HepG2 (cell line): Measurements from ENCODE around the gene BET1L. TPM values are rescaled to one million over a fixed set of nuclear protein-coding genes. Genes with fewer than 3 reads are reported as not detected.

Source experiments
- CBFB ChIP-seq: sonication (generic); formaldehyde crosslinking; IDR thresholded peaks from 2 replicates; pipeline ENCODE4 v1.4.0; 2020; ENCODE audit warnings: missing genetic modification reagents
- DR1 ChIP-seq: sonication (generic); formaldehyde crosslinking; IDR thresholded peaks from 2 replicates; pipeline ENCODE4 v1.8.0; 2021; ENCODE audit warnings: mild to moderate bottlenecking, missing genetic modification reagents, inconsistent platforms
- HDAC1 ChIP-seq: sonication (generic); formaldehyde crosslinking; IDR thresholded peaks from 2 replicates; pipeline ENCODE4 v1.5.1; 2020; ENCODE audit warnings: mild to moderate bottlenecking, missing genetic modification reagents
- KLF15 ChIP-seq: sonication (generic); formaldehyde crosslinking; IDR thresholded peaks from 2 replicates; pipeline ENCODE4 v1.8.1; 2023; ENCODE audit warnings: borderline replicate concordance, mild to moderate bottlenecking, inconsistent platforms, missing genetic modification reagents, mixed read lengths
- NAIF1 ChIP-seq: sonication (generic); formaldehyde crosslinking; IDR thresholded peaks from 2 replicates; pipeline ENCODE4 v1.5.0; 2020; ENCODE audit warnings: mild to moderate bottlenecking, missing genetic modification reagents, borderline replicate concordance
- NONO ChIP-seq, 2 experiments: fragments of 450-650 bp in 1 of 2; sonication (generic) in 1 of 2; formaldehyde crosslinking in 1 of 2; IDR thresholded peaks in 1 of 2; conservative IDR thresholded peaks in 1 of 2; 2 replicates each; pipeline versions ENCODE4 v1.6.1 to v1.8.0; 2017 to 2022; ENCODE audit warnings: mild to moderate bottlenecking in 1 of 2, missing genetic modification reagents in 1 of 2, moderate library complexity in 1 of 2
- RARA ChIP-seq: IDR thresholded peaks from 2 replicates; pipeline ENCODE4 v1.6.1; 2016; ENCODE audit warnings: missing genetic modification reagents, missing compliant biosample characterization
- SOX13 ChIP-seq, 3 experiments: fragments of 450-650 bp in 1 of 3; sonication (generic) in 1 of 3; formaldehyde crosslinking in 1 of 3; IDR thresholded peaks in 2 of 3; conservative IDR thresholded peaks in 1 of 3; 2 replicates each; pipeline versions ENCODE4 v1.5.0 to v1.6.1; 2016 to 2020; ENCODE audit warnings: antibody characterized with exemption in 1 of 3, mild to moderate bottlenecking in 1 of 3, missing compliant biosample characterization in 1 of 3, missing genetic modification reagents in 1 of 3, moderate library complexity in 1 of 3
- SRSF1 ChIP-seq: fragments of 200-400 bp; formaldehyde crosslinking; optimal IDR thresholded peaks from 2 replicates; pipeline ENCODE3; 2017; ENCODE audit warnings: mild to moderate bottlenecking, low read depth, low read length, moderate library complexity
- ZKSCAN5 ChIP-seq: sonication (generic); formaldehyde crosslinking; IDR thresholded peaks from 2 replicates; pipeline ENCODE4 v1.5.1; 2020; ENCODE audit warnings: mild to moderate bottlenecking, missing genetic modification reagents
- ZNF30 ChIP-seq: sonication (generic); formaldehyde crosslinking; IDR thresholded peaks from 2 replicates; pipeline ENCODE4 v1.5.0; 2020; ENCODE audit warnings: mild to moderate bottlenecking, missing genetic modification reagents
- ZNF331 ChIP-seq: sonication (generic); formaldehyde crosslinking; IDR thresholded peaks from 2 replicates; pipeline ENCODE4 v1.4.0; 2020; ENCODE audit warnings: missing genetic modification reagents
- ZNF33B ChIP-seq: sonication (generic); formaldehyde crosslinking; IDR thresholded peaks from 2 replicates; pipeline ENCODE4 v1.5.1; 2020; ENCODE audit warnings: mild to moderate bottlenecking, missing genetic modification reagents
- ZNF614 ChIP-seq: IDR thresholded peaks from 2 replicates; pipeline ENCODE4 v1.6.1; 2018; ENCODE audit warnings: missing biosample characterization, missing genetic modification reagents, inconsistent platforms, borderline replicate concordance
- ZSCAN21 ChIP-seq: sonication (generic); formaldehyde crosslinking; IDR thresholded peaks from 2 replicates; pipeline ENCODE4 v1.8.0; 2022; ENCODE audit warnings: mild to moderate bottlenecking, missing genetic modification reagents, moderate library complexity, borderline replicate concordance
- ZSCAN22 ChIP-seq: sonication (generic); formaldehyde crosslinking; IDR thresholded peaks from 2 replicates; pipeline ENCODE4 v1.4.0; 2020; ENCODE audit warnings: mild to moderate bottlenecking, missing genetic modification reagents
- polyA plus RNA-seq, 8 experiments: library from polyadenylated mRNA; depleted of rRNA in 3 of 8; stranded (reverse) in 7 of 8; unstranded in 1 of 8; fragments of >200 nt; fragmentation: Illumina TruSeq in 4 of 8; extraction: Trizol in 4 of 8; gene quantifications; 2 replicates each; pipeline versions ENCODE4 v1.2.1 to v1.2.3, GENCODE V29; 2011 to 2016; ENCODE audit warnings: low read depth in 4 of 8, missing spikeins in 1 of 8, mixed read lengths in 1 of 8; ENCODE audit not compliant: insufficient read depth in 1 of 8
- total RNA-seq, 5 experiments: library from RNA; depleted of rRNA; stranded (reverse); fragments of >200 nt; fragmentation: Illumina TruSeq; extraction: Trizol; gene quantifications; 2 replicates each; pipeline ENCODE4 v1.2.3, GENCODE V29; 2016; ENCODE audit warnings: low read depth in 1 of 5
- TF ChIP-seq, protein P1 (sequence below): sonication (generic); formaldehyde crosslinking; IDR thresholded peaks from 2 replicates; pipeline ENCODE4 v1.5.1; 2020; ENCODE audit warnings: missing genetic modification reagents, mild to moderate bottlenecking, borderline replicate concordance
- TF ChIP-seq, protein P2 (sequence below): sonication (generic); formaldehyde crosslinking; IDR thresholded peaks from 2 replicates; pipeline ENCODE4 v1.5.1; 2020; ENCODE audit warnings: missing genetic modification reagents, mild to moderate bottlenecking, borderline replicate concordance
- TF ChIP-seq, protein P3 (sequence below): sonication (generic); formaldehyde crosslinking; IDR thresholded peaks from 2 replicates; pipeline ENCODE4 v1.4.0; 2020; ENCODE audit warnings: missing genetic modification reagents
- TF ChIP-seq, protein P4 (sequence below): sonication (generic); formaldehyde crosslinking; IDR thresholded peaks from 2 replicates; pipeline ENCODE4 v1.4.0; 2020; ENCODE audit warnings: missing genetic modification reagents

The BET1L gene
- total and polyA plus RNA-seq, 2 of the 13 experiments (the other 11 are each of a cell fraction or from before 2014, with no cell fraction given): 26.2 to 59.6 TPM

DNA sequence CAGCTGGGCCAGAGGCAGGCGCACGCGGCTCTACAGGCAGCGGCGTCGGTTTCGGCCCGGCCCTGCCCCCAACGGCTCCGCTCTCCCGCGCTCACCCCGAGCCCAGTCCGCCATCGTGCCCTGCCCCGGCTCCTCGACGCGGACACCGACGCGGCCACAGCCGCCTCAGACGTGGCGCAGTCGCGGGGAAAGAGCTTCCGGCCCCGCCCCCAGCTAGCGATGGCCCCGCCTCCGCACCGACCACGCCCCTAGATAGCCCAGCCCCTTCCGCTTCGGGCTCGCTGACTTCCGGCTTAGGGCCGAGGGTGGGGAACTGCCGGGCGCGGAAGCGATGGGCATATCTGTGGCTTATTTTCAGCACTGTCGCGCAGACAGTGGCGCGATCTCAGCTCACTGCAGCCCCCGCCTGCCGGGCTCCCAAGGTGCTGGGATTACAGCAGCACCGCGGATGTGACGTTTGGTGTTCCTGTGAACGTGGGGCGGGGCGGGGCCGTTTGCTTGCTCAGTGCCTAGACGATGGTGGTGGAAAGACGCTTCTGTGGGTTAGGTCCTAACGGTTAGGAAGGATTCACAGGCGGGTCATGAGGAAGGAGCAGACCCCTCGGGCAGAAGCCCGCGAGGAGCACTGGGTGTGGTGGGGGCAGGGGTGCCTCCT is at the start of gene BET1L, which contains the start of gene RIC8A (continued):
- TF ChIP-seq SRSF1: peak; percentile 63
- TF ChIP-seq ZSCAN22: no peak
- peak; percentile 53 for TF ChIP-seq RARA (CRISPR knock-in tag)
- TF ChIP-seq NONO (IDR thresholded peaks at IDR 0.05): no peak
- peak; percentile 64 for TF ChIP-seq NONO (CRISPR knock-in tag; conservative IDR thresholded peaks at IDR 0.05)
- TF ChIP-seq NAIF1 (CRISPR knock-in tag): peak; percentile 67; the same call in 1 of the 2 replicates
- TF ChIP-seq ZKSCAN5: no peak
- TF ChIP-seq ZSCAN21 (CRISPR knock-in tag): peak; percentile 90
- TF ChIP-seq HDAC1 (CRISPR knock-in tag): peak; percentile 97
- TF ChIP-seq, protein P1, sequence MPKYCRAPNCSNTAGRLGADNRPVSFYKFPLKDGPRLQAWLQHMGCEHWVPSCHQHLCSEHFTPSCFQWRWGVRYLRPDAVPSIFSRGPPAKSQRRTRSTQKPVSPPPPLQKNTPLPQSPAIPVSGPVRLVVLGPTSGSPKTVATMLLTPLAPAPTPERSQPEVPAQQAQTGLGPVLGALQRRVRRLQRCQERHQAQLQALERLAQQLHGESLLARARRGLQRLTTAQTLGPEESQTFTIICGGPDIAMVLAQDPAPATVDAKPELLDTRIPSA: peak; percentile 90; the same call in 1 of the 2 replicates
- TF ChIP-seq, protein P2, sequence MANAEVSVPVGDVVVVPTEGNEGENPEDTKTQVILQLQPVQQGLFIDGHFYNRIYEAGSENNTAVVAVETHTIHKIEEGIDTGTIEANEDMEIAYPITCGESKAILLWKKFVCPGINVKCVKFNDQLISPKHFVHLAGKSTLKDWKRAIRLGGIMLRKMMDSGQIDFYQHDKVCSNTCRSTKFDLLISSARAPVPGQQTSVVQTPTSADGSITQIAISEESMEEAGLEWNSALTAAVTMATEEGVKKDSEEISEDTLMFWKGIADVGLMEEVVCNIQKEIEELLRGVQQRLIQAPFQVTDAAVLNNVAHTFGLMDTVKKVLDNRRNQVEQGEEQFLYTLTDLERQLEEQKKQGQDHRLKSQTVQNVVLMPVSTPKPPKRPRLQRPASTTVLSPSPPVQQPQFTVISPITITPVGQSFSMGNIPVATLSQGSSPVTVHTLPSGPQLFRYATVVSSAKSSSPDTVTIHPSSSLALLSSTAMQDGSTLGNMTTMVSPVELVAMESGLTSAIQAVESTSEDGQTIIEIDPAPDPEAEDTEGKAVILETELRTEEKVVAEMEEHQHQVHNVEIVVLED: peak; percentile 81
- TF ChIP-seq SOX13 (IDR thresholded peaks at IDR 0.05): no peak
- no peak; a peak in 1 of 4 replicates for TF ChIP-seq SOX13 (CRISPR knock-in tag; conservative IDR thresholded peaks at IDR 0.05 in 1 of 2, IDR thresholded peaks at IDR 0.05 in 1 of 2)
- TF ChIP-seq DR1 (CRISPR knock-in tag): peak; percentile 91
- TF ChIP-seq ZNF33B: peak; percentile 55; the same call in 1 of the 2 replicates
- TF ChIP-seq ZNF30 (CRISPR knock-in tag): no peak
- TF ChIP-seq, protein P3, sequence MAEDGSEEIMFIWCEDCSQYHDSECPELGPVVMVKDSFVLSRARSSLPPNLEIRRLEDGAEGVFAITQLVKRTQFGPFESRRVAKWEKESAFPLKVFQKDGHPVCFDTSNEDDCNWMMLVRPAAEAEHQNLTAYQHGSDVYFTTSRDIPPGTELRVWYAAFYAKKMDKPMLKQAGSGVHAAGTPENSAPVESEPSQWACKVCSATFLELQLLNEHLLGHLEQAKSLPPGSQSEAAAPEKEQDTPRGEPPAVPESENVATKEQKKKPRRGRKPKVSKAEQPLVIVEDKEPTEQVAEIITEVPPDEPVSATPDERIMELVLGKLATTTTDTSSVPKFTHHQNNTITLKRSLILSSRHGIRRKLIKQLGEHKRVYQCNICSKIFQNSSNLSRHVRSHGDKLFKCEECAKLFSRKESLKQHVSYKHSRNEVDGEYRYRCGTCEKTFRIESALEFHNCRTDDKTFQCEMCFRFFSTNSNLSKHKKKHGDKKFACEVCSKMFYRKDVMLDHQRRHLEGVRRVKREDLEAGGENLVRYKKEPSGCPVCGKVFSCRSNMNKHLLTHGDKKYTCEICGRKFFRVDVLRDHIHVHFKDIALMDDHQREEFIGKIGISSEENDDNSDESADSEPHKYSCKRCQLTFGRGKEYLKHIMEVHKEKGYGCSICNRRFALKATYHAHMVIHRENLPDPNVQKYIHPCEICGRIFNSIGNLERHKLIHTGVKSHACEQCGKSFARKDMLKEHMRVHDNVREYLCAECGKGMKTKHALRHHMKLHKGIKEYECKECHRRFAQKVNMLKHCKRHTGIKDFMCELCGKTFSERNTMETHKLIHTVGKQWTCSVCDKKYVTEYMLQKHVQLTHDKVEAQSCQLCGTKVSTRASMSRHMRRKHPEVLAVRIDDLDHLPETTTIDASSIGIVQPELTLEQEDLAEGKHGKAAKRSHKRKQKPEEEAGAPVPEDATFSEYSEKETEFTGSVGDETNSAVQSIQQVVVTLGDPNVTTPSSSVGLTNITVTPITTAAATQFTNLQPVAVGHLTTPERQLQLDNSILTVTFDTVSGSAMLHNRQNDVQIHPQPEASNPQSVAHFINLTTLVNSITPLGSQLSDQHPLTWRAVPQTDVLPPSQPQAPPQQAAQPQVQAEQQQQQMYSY (CRISPR knock-in tag): no peak
- TF ChIP-seq ZNF614: peak; percentile 38; the same call in 1 of the 2 replicates
- TF ChIP-seq KLF15 (CRISPR knock-in tag): peak; percentile 77; the same call in 1 of the 2 replicates
- TF ChIP-seq, protein P4, sequence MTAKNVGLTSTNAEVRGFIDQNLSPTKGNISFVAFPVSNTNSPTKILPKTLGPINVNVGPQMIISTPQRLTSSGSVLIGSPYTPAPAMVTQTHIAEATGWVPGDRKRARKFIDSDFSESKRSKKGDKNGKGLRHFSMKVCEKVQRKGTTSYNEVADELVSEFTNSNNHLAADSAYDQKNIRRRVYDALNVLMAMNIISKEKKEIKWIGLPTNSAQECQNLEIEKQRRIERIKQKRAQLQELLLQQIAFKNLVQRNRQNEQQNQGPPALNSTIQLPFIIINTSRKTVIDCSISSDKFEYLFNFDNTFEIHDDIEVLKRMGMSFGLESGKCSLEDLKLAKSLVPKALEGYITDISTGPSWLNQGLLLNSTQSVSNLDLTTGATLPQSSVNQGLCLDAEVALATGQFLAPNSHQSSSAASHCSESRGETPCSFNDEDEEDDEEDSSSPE: peak; percentile 50; the same call in 1 of the 2 replicates
- TF ChIP-seq ZNF331 (CRISPR knock-in tag): peak; percentile 22; the same call in 1 of the 2 replicates
- TF ChIP-seq CBFB (CRISPR knock-in tag): peak; percentile 79
